Measurements from ENCODE around the gene HIVEP3. TPM values are rescaled to one million over a fixed set of nuclear protein-coding genes. Genes with fewer than 3 reads are reported as not detected.

The HIVEP3 gene
- total and polyA plus RNA-seq, 2 experiments from 2014 or later, result 0.57 to 5.9 TPM

GRCh38 chr1:41713141-41713540, 205.6 kb downstream of the HIVEP3 start:
- H2AFZ ChIP-seq, result no peak overlapping the region
- 64% methylated on average over 5 of the region's 5 CpGs for WGBS (ENCODE audit: low lambda C conversion rate, missing lambda C conversion rate)
- TF ChIP-seq EZH2phosphoT487 (IDR thresholded peaks at IDR 0.05; ENCODE audit: low read depth, severe bottlenecking, unreplicated experiment) (no peak), EZH2 (IDR thresholded peaks at IDR 0.05; ENCODE audit: borderline replicate concordance) (no peak)
- no peaks in the 10 kb centered on the region for H3K79me2 ChIP-seq
- H3K27me3 ChIP-seq, result no peaks in the 10 kb centered on the region
- no peaks in the 10 kb centered on the region for H3K9me3 ChIP-seq (ENCODE audit: low read depth)
- no peaks in the 10 kb centered on the region for H3K36me3 ChIP-seq (replicated peaks; ENCODE audit: insufficient read depth, low read depth)
- peaks cover 7% of the 10 kb centered on the region for H3K4me1 ChIP-seq (ENCODE audit: insufficient read depth)
- H3K9me2 ChIP-seq (replicated peaks; ENCODE audit: insufficient read depth), result no peaks in the 10 kb centered on the region
- H3K27ac ChIP-seq, result no peak overlapping the region
- no peak for DNase-seq (ENCODE audit: low spot score)
- H3K4me2 ChIP-seq, result no peak overlapping the region
- no peaks in the 10 kb centered on the region for H4K20me1 ChIP-seq (ENCODE audit: insufficient read depth, poor library complexity, severe bottlenecking)
- no peak overlapping the region for H3K4me3 ChIP-seq

GRCh38 chr1:41712695-41713094, 206.0 kb downstream of the HIVEP3 start:
- Histone ChIP-seq H3K27ac (no peak overlapping the region), H3K36me3 (replicated peaks; ENCODE audit: insufficient read depth, low read depth) (no peaks in the 10 kb centered on the region), H3K4me1 (ENCODE audit: insufficient read depth) (peaks cover 7% of the 10 kb centered on the region), H3K4me2 (no peak overlapping the region), H3K4me3 (no peak overlapping the region), H3K9me2 (replicated peaks; ENCODE audit: insufficient read depth) (no peaks in the 10 kb centered on the region), H3K79me2 (no peaks in the 10 kb centered on the region), H3K27me3 (no peaks in the 10 kb centered on the region), H3K9me3 (ENCODE audit: low read depth) (no peaks in the 10 kb centered on the region), H4K20me1 (ENCODE audit: insufficient read depth, poor library complexity, severe bottlenecking) (no peaks in the 10 kb centered on the region), H2AFZ (no peak overlapping the region)
- WGBS (ENCODE audit: low lambda C conversion rate, missing lambda C conversion rate), result 70% methylated on average over 5 of the region's 5 CpGs
- TF ChIP-seq EZH2 (IDR thresholded peaks at IDR 0.05; ENCODE audit: borderline replicate concordance) (no peak), EZH2phosphoT487 (IDR thresholded peaks at IDR 0.05; ENCODE audit: low read depth, severe bottlenecking, unreplicated experiment) (no peak)
- TF ChIP-seq, protein P1, sequence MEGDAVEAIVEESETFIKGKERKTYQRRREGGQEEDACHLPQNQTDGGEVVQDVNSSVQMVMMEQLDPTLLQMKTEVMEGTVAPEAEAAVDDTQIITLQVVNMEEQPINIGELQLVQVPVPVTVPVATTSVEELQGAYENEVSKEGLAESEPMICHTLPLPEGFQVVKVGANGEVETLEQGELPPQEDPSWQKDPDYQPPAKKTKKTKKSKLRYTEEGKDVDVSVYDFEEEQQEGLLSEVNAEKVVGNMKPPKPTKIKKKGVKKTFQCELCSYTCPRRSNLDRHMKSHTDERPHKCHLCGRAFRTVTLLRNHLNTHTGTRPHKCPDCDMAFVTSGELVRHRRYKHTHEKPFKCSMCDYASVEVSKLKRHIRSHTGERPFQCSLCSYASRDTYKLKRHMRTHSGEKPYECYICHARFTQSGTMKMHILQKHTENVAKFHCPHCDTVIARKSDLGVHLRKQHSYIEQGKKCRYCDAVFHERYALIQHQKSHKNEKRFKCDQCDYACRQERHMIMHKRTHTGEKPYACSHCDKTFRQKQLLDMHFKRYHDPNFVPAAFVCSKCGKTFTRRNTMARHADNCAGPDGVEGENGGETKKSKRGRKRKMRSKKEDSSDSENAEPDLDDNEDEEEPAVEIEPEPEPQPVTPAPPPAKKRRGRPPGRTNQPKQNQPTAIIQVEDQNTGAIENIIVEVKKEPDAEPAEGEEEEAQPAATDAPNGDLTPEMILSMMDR (IDR thresholded peaks at IDR 0.05; ENCODE audit: poor library complexity), result no peak
- no peak for DNase-seq (ENCODE audit: low spot score)

DNA sequence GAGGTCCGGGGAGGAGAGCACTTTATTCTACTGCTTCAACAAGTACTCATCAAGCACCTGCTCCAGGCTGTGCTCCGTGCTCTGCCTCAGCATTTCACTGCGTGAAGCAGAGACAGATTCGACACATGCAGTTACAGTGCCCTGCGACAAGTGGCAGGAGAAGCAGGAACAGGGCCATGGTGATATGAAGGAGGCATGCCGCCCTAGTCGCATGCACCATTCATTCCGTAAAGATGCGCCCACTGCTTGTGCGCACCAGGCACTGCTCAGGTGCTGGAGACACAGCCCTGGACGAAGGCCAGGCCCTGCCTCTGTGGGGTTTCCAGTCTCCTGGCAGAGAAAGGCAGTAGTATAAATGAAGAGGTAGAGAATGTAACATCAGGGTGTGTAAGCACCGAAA, 206.6 kb downstream of the HIVEP3 start:
- 92% methylated on average over 12 of the region's 12 CpGs for WGBS (ENCODE audit: low lambda C conversion rate, missing lambda C conversion rate)
- no peaks in the 10 kb centered on the region for H3K27me3 ChIP-seq
- H3K9me3 ChIP-seq (ENCODE audit: low read depth), result no peaks in the 10 kb centered on the region
- peaks cover 7% of the 10 kb centered on the region for H3K4me1 ChIP-seq (ENCODE audit: insufficient read depth)
- no peaks in the 10 kb centered on the region for H3K9me2 ChIP-seq (replicated peaks; ENCODE audit: insufficient read depth)
- no peaks in the 10 kb centered on the region for H3K79me2 ChIP-seq
- H2AFZ ChIP-seq, result no peak overlapping the region
- H3K4me3 ChIP-seq, result no peak overlapping the region
- no peak for DNase-seq (ENCODE audit: low spot score)
- H3K4me2 ChIP-seq, result no peak overlapping the region
- no peaks in the 10 kb centered on the region for H3K36me3 ChIP-seq (replicated peaks; ENCODE audit: insufficient read depth, low read depth)
- no peaks in the 10 kb centered on the region for H4K20me1 ChIP-seq (ENCODE audit: insufficient read depth, poor library complexity, severe bottlenecking)
- H3K27ac ChIP-seq, result no peak overlapping the region
- TF ChIP-seq EZH2phosphoT487 (IDR thresholded peaks at IDR 0.05; ENCODE audit: low read depth, severe bottlenecking, unreplicated experiment) (no peak), EZH2 (IDR thresholded peaks at IDR 0.05; ENCODE audit: borderline replicate concordance) (no peak)
- TF ChIP-seq, protein P1 (IDR thresholded peaks at IDR 0.05; ENCODE audit: poor library complexity), result no peak

- DNase-seq (ENCODE audit: low spot score), result no peak
- Histone ChIP-seq H3K4me2 (no peak overlapping the region), H3K36me3 (replicated peaks; ENCODE audit: insufficient read depth, low read depth) (no peaks in the 10 kb centered on the region), H3K79me2 (no peaks in the 10 kb centered on the region), H3K9me2 (replicated peaks; ENCODE audit: insufficient read depth) (no peaks in the 10 kb centered on the region), H3K4me3 (no peak overlapping the region), H2AFZ (no peak overlapping the region), H3K9me3 (ENCODE audit: low read depth) (no peaks in the 10 kb centered on the region), H4K20me1 (ENCODE audit: insufficient read depth, poor library complexity, severe bottlenecking) (no peaks in the 10 kb centered on the region), H3K27ac (no peak overlapping the region), H3K27me3 (no peaks in the 10 kb centered on the region), H3K4me1 (ENCODE audit: insufficient read depth) (peaks cover 7% of the 10 kb centered on the region)
- TF ChIP-seq EZH2 (IDR thresholded peaks at IDR 0.05; ENCODE audit: borderline replicate concordance) (no peak), EZH2phosphoT487 (IDR thresholded peaks at IDR 0.05; ENCODE audit: low read depth, severe bottlenecking, unreplicated experiment) (no peak)
- TF ChIP-seq, protein P1 (IDR thresholded peaks at IDR 0.05; ENCODE audit: poor library complexity), result no peak
- WGBS (ENCODE audit: low lambda C conversion rate, missing lambda C conversion rate), result 96% methylated on average over 12 of the region's 12 CpGs
Measured at GRCh38 chr1:41711581-41711980, 207.1 kb downstream of the HIVEP3 start.
